ENCODE data around the gene PDE6A.

PDE6A gene

DNA sequence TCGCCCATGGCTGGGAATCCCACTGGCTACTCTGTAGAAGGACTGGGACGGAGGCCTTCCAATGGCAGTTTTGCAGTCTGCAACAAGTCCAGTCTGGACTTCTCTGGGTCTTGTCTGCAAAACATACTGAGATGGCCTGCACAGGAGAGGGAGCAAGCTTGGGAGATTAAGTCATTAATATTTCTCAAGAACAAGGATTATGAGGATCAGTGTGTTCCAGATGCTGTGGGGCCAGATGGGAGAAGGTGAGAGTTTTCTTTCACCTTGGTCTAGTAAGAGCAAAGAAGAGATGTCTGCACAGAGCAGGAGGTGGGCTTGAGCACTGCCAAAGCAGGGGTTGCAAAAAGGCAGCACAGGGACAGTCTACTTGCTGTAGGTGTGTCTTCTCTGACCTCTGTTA lies at the start of gene PDE6A:
Gene PDE6A, minus strand, starts transcription at position 128 of the 400 bp plus-strand sequence. Its CDS starts 120 bp downstream, at position 8.
- no peak for DNase-seq

DNA sequence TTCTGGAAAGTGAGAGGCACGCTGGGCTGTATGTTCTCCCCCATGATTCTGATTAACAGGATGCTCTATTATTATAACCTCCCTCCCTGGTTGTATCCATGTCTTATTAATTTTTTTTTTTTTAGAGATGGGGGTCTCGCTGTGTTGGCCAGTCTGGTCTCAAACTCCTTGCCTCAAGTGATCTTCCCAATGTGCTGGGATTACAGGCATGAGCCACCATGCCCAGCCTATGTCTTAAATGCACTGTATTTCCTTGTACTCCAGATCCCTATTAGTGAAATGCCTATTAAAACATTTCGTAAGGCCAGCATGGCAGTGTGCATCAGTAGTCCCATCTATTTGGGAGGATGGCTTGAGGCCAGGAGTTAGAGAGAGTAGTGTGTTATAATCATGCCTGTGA lies 48.9 kb upstream of the PDE6A start:
- no peak for DNase-seq

DNA sequence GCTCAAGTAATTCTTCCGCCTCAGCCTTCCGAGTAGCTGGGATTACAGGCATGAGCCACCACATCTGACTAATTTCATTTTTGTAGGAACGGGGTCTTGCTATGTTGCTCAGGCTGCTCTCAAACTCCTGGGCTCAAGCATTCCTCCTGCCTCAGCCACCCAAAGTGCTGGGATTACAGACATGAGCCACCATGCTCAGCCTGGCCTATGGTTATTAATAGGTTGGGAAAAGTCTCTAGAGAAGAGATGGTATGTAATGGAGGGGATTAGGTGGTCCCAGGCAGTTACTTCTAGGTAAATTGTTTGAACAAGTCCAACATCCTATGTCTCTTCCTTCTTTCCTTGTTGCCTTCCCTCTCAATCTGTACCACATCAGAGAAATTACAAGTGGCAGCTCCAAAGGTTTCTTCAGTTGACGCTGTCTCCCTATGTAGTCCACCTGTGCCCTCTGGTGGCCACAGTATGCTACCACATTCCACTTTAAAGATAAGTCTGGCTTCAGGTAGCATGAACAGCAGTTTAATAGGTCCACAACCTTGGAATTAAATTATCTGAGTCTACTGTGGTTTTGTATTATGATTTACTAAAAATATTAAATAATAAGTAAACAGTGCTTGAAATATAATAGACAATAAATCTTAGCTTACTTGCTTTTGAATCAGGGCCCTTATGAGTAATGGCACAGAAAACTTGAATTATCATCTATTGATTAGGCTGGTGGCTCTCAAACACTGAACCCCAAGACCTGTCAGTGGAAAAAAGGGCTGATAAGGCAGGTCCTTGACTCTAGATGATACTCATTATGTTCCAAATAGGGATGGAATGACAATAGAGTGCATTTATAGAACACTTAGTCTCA lies 46.2 kb upstream of the PDE6A start:
- peak; percentile 66 to 68 for DNase-seq

DNA sequence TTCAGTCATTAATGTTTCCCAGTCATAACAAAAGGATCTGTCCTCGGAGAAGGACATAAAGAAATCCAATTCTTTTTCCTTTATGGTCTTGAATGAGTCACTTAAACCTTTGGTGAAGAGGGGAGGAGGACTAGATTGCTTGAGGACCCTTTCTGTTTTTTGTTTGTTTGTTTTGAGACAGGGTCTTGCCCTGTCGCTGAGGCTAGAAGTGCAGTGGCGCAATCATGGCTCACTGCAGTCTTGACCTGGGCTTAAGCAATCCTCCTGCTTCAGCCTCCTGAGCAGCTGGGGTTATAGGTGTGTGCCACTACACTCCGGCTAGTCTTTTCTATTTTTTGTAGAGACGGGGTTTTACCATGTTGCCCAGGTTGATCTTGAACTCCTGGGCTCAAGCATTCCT lies 43.5 kb upstream of the PDE6A start:
- DNase-seq, result no peak

DNA sequence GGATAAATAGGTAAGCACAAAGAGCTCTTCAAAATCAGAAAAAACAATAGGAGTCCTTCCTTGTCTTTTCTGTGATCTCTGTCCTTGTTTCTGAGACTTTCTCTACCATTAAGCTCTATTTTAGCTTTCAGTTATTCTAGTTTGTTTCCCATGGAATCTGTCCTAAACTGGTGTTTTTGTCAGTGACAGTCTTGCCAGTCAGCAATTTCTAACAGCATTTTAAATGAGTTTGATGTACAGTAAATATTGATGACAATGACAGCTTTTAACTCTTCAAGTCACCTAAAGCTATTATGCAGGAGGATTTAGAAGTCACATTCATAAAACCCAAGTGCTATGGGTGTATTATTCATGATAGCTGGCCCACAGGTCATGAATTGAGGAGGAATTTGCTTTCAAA lies 37.9 kb upstream of the PDE6A start:
- DNase-seq, result no peak

DNA sequence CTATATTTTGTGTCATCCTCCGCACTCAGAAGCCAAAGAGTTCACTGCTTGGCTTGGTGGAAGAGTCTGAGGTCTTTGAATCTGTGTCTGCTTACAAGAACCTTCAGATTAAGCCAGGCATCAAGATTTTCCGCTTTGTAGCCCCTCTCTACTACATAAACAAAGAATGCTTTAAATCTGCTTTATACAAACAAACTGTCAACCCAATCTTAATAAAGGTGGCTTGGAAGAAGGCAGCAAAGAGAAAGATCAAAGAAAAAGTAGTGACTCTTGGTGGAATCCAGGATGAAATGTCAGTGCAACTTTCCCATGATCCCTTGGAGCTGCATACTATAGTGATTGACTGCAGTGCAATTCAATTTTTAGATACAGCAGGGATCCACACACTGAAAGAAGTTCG lies 36.6 kb upstream of the PDE6A start:
- no peak for DNase-seq

DNA sequence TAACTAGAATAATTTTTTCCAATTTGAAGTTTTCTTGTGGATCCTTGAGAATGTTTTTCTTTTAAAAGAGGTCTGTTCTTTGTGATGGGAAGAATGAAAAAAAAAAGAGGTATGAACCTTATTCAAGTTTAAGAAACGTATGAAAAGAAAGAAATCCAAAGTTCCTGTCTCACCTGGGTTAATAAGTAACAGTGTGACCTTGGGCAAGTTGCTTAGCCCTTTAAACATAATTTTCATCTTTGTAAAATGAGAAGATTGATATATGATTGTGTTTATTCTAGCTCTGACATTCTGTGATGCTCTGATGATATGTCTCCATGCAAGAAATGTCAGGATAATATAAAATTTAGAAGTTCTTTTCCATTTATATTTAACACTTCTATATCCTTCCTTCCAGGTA lies 35.3 kb upstream of the PDE6A start:
- no peak for DNase-seq

DNA sequence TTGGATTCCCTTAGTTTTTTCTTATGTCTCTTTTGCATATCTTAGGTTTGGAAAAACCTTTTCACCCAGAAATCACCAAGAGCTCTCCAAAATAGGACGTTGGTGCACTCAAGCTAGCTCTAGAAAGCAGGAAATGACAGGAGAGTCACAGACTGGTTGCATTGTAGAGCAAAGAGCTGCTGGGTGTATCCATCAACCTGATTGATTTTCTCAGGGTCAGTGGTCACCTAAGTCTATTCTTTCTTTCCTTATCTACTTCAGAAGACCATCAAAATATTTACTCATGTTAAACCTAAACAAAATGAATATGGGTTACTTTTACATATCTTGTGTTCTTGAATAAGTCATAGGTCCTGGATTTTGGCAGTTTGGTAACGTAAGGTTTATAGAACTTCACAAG lies 30.8 kb upstream of the PDE6A start:
- DNase-seq, result no peak

DNA sequence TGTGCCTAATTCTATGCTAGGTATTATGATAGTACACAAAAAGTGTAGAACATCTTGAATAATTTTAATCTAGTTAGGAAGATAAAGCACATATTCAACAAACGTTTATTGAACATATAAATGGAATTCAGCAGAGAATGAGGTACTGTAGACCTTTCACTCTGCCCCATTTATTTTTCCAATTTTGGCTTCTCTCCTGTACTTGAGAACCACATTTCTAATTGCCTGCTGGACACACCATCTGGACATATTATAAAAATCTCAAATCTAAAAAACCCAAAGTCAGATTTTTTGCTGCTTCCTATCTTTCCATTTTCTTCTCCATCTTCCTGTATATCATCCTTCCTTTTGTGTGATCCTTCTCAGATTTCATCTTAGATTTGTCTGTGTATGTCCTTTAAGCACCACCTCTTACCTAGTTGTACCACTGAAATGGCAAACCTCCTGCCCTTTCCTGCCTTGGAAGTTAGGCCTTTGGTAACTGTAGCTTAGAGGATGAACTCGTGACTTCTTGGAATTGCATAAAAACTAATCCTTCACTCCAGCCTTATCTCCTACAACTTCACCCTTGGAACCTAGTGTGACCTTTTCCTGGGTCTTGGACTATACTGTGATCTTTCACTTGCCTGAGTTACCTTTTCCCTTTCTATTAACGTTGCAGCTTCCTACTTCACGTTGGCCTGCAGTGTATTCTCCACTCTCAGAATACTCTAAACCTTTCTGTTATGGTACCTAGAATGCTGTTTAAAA lies 24.8 kb upstream of the PDE6A start:
- DNase-seq, result no peak

DNA sequence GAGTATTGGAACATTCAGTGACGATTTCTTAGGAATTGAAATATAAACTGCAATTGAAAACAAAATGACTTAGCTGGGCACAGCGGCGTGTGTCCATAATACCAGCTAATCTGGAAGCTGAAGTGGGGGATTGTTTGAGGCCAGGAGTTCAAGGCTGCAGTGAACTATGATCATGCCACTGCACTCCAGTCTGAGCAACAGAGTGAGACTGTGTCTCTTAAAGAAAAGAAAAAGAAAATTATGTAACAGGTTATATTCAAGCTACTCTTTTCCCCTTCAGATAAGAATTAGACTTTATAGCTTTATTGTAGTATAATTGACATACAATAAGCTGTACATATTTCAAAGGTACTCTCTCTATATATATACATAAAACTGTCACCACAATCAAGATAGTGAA lies 22.4 kb upstream of the PDE6A start:
- no peak for DNase-seq

DNA sequence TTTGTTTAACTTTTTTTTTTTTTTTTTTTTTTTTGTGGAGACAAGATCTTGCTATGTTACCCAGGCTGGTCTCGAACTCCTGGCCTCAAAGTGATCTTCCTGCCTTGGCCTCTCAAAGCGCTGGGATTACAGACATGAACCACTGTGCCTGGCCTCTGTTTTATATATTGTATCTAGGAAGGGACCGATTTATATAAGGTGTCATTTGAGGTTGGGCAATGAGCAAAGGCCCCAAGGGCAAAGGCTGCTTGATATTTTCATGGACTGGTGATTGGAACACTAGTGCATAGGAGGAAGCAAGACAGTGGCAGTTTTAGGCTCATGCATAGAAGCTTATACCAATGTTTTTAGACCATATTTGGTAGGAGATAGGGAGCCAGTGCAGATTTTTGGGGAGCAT lies 19.1 kb upstream of the PDE6A start:
- DNase-seq, result no peak

DNA sequence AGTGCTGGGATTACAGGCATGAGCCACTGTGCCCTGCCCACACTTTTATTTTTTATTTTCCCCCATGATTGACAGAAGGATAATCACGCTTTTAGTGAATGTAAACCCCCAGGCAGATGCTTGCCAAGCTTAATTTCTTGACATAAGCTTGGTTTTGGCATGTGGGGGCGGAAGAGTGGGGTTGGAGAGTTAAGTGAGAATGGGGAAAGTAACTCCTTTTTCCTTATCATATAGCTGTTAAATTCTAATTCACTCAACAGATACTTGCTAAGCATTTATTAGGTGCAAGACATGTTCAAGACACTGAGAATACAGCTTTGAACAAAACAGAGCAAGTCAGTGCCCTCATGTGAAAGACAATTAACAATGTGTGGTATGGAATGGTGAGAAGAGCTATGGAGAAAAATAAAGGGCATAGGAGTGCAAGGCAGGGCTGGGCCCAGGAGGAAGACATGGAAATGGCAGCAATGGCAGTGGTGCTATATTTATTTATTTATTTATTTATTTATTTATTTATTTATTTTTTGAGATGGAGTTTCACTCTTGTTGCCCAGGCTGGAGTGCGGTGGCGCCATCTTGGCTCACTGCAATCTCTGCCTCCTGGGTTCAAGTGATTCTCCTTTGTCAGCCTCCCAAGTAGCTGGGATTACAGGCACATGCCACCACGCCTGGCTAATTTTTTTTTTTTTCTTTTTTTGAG lies 18.2 kb upstream of the PDE6A start:
- no peak for DNase-seq

DNA sequence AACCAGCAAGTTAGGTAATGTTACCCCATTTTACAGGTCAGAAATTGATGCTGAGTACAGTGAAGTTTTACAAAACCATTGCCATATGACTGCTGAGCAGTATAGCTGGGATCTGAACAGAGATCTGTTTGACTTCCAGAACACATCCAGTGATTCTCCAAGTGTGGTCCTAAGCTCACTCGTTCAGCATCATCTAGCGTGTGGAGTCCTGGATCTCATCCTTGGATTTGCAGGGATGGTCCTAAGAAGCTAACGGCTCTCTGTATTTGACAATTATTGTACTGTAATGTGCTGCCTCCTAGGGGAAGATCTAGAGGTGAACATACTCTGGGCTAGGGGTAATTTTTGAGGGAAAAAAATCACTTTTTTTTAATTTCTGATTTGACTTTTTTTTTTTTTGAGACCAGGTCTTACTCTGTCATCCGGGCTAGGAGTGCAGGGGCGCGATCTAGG lies 17.4 kb upstream of the PDE6A start:
- no peak for DNase-seq

DNA sequence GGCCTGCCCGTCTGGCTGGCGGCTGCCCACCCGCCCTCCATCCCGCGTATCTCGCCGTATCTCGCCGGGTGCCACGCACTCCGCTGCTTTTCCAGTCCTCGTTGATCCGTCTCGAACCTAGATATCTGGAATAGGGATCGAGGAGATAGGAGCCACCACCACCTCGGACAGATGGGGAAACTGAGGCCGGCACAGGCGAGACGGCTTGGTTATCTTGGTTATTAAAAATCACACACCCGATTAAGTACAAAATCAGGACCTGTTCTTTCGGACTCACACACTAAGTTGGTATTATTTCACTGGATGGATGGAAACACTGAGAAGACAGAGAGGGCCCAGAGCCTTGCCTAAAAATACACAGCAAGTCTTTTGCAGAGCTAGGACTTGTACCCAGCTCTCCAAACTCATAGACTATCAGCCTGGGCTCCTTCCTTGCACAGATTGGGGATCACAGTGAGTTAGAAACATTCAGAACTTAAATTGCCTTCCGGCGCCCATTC lies 16.6 kb upstream of the PDE6A start:
- DNase-seq, result no peak

DNA sequence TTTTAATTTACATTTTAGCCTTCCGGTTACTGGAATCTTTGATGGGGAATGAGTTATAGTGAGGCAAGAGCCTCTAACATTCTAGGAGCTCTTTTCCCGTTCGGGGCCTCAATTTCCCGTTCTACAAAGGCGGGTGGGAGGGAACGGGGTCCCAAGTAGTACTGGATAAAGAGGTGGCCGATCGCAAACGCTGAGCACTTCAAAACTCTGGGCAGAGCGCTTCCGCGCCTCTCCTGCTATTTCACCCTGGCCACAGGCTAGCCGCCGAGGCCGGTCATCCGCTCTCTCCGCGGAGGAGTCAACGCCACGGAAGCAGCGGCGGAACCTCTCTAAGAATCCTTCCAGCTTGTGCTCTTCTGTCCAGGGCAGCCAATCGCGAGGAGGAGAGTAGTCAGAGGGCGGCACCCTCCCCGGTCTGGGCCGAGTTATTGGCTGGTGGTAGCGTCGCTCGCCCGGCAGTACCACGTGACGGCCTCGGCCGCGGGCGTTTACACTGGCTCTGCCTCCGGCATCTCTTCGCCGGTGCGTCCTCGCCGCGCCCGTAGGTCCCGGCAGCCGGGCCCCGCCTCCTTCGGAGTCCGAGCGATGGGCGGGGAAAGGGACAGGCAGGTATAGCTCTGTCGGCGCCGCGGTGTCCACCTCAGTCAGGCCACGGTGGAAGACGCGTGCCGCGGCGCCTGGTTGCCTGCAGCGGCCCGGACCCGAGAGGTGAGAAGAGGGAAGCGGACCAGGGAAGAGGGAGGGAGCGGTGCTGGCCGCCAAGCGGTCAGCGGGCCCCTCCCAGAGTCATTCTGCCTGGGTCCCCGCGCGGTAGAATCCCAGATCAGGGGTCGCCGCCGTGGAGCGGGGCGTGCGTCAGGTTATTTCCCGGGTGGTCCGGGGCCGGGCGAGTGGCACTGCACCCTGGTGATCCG lies 15.9 kb upstream of the PDE6A start, which contains the start of gene SLC26A2:
Gene SLC26A2, plus strand, starts transcription at position 487 of the 914 bp plus-strand sequence. CDS start 16,895 bp downstream, outside the sequence.
- peak; percentile 91 to 92 for DNase-seq

DNA sequence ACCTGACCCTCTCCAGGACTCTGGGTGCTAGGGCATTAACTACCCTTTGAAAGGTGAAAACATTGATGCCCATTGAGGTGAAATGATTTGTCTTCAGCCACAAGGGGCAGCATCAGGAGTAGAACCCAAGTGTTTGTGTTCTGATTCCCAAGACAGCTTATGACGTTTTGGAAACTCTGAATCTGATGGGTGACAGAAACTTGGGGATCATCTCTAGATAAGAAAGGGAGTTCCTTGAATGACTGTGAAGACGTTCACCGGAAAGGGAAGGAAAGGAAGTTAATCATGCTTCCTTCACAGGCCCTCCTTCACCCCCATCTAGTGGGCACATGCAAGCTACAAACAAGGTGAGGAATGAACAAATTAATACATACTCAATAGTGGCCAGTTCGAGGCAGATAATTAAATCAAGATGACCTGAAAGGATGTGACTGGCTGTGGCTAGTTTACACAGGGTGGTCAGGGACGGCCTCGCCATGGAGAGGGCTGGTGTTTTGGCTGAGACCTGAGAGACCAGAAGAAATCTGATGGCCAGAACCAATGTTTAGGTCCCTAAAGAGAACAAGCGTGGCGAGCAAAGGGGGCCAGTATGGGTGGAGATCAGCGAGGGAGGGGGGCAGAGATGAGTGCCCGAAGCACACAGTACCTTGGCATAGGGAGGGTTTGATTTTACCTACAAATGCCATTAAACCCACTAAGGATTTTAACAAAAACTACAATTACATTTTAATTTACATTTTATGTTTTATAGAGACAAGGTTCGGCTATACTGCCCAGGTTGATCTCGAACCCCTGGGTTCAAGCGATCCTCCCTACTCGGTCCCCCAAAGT lies 15.0 kb upstream of the PDE6A start:
- peak; percentile 39 to 46 for DNase-seq

DNA sequence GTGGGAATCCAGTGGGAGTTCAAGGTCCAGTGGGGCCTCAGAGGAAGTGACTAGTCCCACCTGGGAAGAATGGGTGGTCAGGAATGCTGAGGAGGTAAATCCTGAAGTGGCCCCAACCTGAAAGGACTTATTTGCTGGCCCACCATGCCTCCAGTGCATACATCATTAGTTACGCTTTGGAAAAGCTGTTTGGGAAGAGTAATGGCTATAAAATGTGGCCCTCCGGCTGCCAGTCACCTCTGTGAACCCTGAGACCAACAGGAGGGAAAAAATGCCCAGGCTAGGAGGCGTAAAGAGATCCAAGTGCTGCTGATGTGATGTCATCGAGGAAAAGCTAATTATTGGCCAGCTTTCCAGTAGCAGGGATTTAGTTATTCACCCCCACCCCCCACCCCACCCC lies 13.3 kb upstream of the PDE6A start:
- no peak for DNase-seq

DNA sequence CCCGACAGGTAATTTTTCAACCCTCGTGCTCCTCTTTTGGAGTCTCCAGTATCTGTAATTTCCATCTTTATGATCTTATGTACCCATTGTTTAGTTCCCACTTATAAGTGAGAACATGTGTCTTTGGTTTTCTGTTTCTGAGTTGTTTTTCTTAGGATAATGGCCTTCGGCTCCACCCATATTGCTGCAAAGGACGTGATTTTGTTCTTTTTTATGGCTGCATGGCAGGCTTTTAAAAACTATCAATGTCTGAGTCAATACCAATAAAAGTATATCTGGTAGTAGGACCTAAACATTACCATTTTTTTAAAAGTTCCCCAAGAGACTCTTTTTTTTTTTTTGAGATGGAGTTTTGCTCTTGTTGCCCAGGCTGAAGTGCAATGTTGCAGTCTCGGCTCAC lies 12.1 kb upstream of the PDE6A start:
- DNase-seq, result no peak

DNA sequence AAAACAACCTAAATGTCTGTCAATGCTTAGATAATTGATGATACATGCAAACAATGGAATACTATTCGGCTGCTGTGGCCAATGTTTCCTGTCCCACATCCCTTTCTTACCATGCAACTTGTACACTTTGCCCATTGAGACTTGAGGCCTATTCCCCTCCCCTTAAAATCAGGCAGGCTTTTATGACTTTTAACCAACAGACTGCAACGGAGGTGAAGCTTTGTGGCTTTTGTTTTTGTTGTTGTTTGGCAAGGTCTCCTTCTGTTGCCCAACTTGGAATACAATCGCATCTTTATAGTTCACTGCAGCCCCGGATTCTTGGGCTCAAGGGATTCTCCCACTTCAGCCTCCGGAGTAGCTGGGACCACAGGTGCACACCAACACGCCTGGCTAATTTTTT lies 10.2 kb upstream of the PDE6A start:
- no peak for DNase-seq

DNA sequence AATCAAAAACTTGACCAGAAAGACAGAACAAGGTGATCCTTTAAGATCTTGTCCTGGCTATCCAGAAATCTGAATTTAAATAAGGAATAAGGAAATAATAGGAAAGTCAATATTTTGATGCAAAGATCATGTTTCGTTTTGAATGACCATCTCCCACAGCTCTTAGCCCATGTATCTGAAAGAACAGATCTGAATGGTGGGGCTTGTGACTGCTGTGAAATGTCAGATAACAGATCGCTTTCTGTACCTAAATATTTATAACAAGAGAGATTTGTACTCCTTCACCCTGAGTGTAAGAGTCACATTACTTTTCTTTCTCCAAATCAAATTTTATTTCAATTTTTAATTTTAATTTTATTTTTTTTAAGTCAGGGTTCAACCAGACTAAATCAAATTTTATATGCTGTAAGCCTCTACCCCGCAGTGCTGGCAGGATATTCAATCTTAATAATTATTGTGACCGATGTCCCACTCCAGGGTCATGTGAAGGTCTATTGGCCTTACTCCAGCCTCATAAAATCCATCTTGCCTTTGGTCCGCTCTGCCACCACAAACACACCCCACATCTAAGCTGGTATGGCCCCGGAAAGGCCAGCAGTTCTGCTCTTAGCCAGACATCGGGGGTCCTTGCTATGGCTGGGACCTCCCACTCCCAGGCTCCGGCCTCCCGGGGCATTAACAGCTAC lies 9.0 kb upstream of the PDE6A start:
- no peak for DNase-seq

All from activated CD4-positive, alpha-beta T cell treated with anti-CD3 and anti-CD28 coated beads, Interleukin-2, amount 50 U/mL, for 4 hours (primary cell).